Neural cell (in vitro differentiated cells): ENCODE results near the gene ADGRE2. TPM values are rescaled to one million over a fixed set of nuclear protein-coding genes. Genes with fewer than 3 reads are reported as not detected.

Source experiments
- H2AFZ ChIP-seq: fragments of 200-600, 300-800 bp; sonication (generic), shearing (Covaris generic); 2 replicates; pipeline ENCODE4 v1.6.0; 2014; ENCODE audit warnings: low read depth, mild to moderate bottlenecking, antibody characterized with exemption, low read length, moderate library complexity
- H3F3A ChIP-seq: fragments of 200-600 bp; shearing (Covaris generic); 2 replicates; pipeline ENCODE4 v1.6.1; 2016; ENCODE audit warnings: mild to moderate bottlenecking, moderate library complexity, mixed read lengths, antibody characterized with exemption, low read length; ENCODE audit not compliant: insufficient read depth, poor library complexity, severe bottlenecking
- H3K27ac ChIP-seq: fragments of 200-600, 300-800 bp; sonication (generic), shearing (Covaris generic); 2 replicates; pipeline ENCODE4 v1.5.1; 2014; ENCODE audit warnings: mild to moderate bottlenecking, low read length, moderate library complexity
- H3K27me3 ChIP-seq: fragments of 300-800, 200-600 bp; sonication (generic), shearing (Covaris generic); 2 replicates; pipeline ENCODE4 v1.6.0; 2014; ENCODE audit warnings: mild to moderate bottlenecking, low read depth, low read length, moderate library complexity; ENCODE audit not compliant: insufficient read depth
- H3K36me3 ChIP-seq: fragments of 300-800, 200-600 bp; sonication (generic), shearing (Covaris generic); 2 replicates; pipeline ENCODE4 v1.5.1; 2014; ENCODE audit warnings: mild to moderate bottlenecking, antibody characterized with exemption, low read length, moderate library complexity; ENCODE audit not compliant: insufficient read depth
- H3K4me2 ChIP-seq: fragments of 300-800, 200-600 bp; sonication (generic), shearing (Covaris generic); 2 replicates; pipeline ENCODE4 v1.6.0; 2014; ENCODE audit warnings: mild to moderate bottlenecking, low read length
- H3K4me3 ChIP-seq: fragments of 300-800, 200-600 bp; sonication (generic), shearing (Covaris generic); 2 replicates; pipeline ENCODE4 v1.5.1; 2014; ENCODE audit warnings: mild to moderate bottlenecking, low read length, moderate library complexity
- H3K79me2 ChIP-seq: fragments of 200-600 bp; shearing (Covaris generic); replicated peaks from 2 replicates; pipeline ENCODE4 v1.6.0; 2014; ENCODE audit warnings: mild to moderate bottlenecking, low read length, moderate library complexity; ENCODE audit not compliant: insufficient read depth
- H3K9ac ChIP-seq: fragments of 300-800, 200-600 bp; sonication (generic), shearing (Covaris generic); 2 replicates; pipeline ENCODE4 v1.6.1; 2016; ENCODE audit warnings: mild to moderate bottlenecking, low read length, mixed read lengths
- H3K9me2 ChIP-seq: fragments of 200-600 bp; shearing (Covaris generic); 2 replicates; pipeline ENCODE4 v1.6.1; 2016; ENCODE audit warnings: mild to moderate bottlenecking, low read length, mixed read lengths; ENCODE audit not compliant: insufficient read depth
- H3K9me3 ChIP-seq: fragments of 200-600, 300-800 bp; sonication (generic), shearing (Covaris generic); 2 replicates; pipeline ENCODE4 v1.6.1; 2016; ENCODE audit warnings: mild to moderate bottlenecking, mixed run types, low read length, moderate library complexity, mixed read lengths
- H4K20me1 ChIP-seq: fragments of 200-600 bp; shearing (Covaris generic); 2 replicates; pipeline ENCODE4 v1.6.1; 2016; ENCODE audit warnings: mild to moderate bottlenecking, mixed run types; ENCODE audit not compliant: insufficient read depth
- CTCF ChIP-seq: fragments of 450-650 bp; IDR thresholded peaks from 2 replicates; pipeline ENCODE4 v1.5.1; 2014; ENCODE audit warnings: antibody characterized with exemption, mild to moderate bottlenecking, moderate library complexity; ENCODE audit not compliant: poor library complexity, severe bottlenecking
- EP300 ChIP-seq: fragments of 450-650 bp; conservative IDR thresholded peaks from 2 replicates; pipeline ENCODE4 v1.6.1; 2014; ENCODE audit warnings: antibody characterized with exemption, mild to moderate bottlenecking, moderate library complexity; ENCODE audit not compliant: poor library complexity, severe bottlenecking
- EZH2 ChIP-seq: fragments of 200-600, 300-800 bp; shearing (Covaris generic), sonication (generic); IDR thresholded peaks from 2 replicates; pipeline ENCODE4 v1.6.1; 2014; ENCODE audit warnings: antibody characterized with exemption, low read length, borderline replicate concordance, mild to moderate bottlenecking; ENCODE audit not compliant: insufficient read depth, poor library complexity, severe bottlenecking
- MXI1 ChIP-seq: fragments of 450-650 bp; conservative IDR thresholded peaks from 2 replicates; pipeline ENCODE4 v1.6.1; 2014; ENCODE audit warnings: antibody characterized with exemption, mild to moderate bottlenecking; ENCODE audit not compliant: poor library complexity, severe bottlenecking
- POLR2AphosphoS5 ChIP-seq: IDR thresholded peaks from 2 replicates; pipeline ENCODE4 v1.6.1; 2012
- RAD21 ChIP-seq: fragments of 450-650 bp; conservative IDR thresholded peaks from 2 replicates; pipeline ENCODE4 v1.6.1; 2014; ENCODE audit warnings: antibody characterized with exemption, mild to moderate bottlenecking, moderate library complexity
- REST ChIP-seq: IDR thresholded peaks from 2 replicates; pipeline ENCODE4 v1.6.1; 2012; ENCODE audit warnings: borderline replicate concordance
- SMC3 ChIP-seq: fragments of 450-650 bp; conservative IDR thresholded peaks from 2 replicates; pipeline ENCODE4 v1.6.1; 2014; ENCODE audit warnings: antibody characterized with exemption, mild to moderate bottlenecking, moderate library complexity; ENCODE audit not compliant: poor library complexity
- TAF1 ChIP-seq: IDR thresholded peaks from 2 replicates; pipeline ENCODE4 v1.6.1; 2012; ENCODE audit warnings: low read depth
- polyA plus RNA-seq: library from polyadenylated mRNA; depleted of rRNA; stranded (reverse); fragments of >200 nt; gene quantifications from 2 replicates; pipeline ENCODE4 v1.2.3, GENCODE V29; 2014

The ADGRE2 gene
- polyA plus RNA-seq, 1 donor from 2014 or later, result not detected

GRCh38 chr19:14772467-14772866 is 5.9 kb downstream of the ADGRE2 start:
- Histone ChIP-seq H3K27ac (no peak overlapping the region), H3K79me2 (no peaks in the 10 kb centered on the region), H3F3A (no peaks in the 10 kb centered on the region), H3K4me2 (no peak overlapping the region), H3K27me3 (peaks cover 14% of the 10 kb centered on the region), H4K20me1 (no peaks in the 10 kb centered on the region), H3K36me3 (no peaks in the 10 kb centered on the region), H2AFZ (no peak overlapping the region), H3K4me3 (no peak overlapping the region), H3K9me2 (no peaks in the 10 kb centered on the region), H3K9ac (no peak overlapping the region), H3K9me3 (no peaks in the 10 kb centered on the region)
- TF ChIP-seq RAD21 (no peak), SMC3 (no peak), REST (no peak), MXI1 (no peak), CTCF (no peak), POLR2AphosphoS5 (no peak), TAF1 (no peak), EZH2 (no peak), EP300 (no peak)

GRCh38 chr19:14770944-14771839 is 7.2 kb downstream of the ADGRE2 start:
- Histone ChIP-seq H4K20me1 (no peaks in the 10 kb centered on the region), H3K27me3 (peaks cover 5% of the 10 kb centered on the region), H3K4me2 (no peak overlapping the region), H3F3A (no peaks in the 10 kb centered on the region), H2AFZ (no peak overlapping the region), H3K9me2 (no peaks in the 10 kb centered on the region), H3K27ac (no peak overlapping the region), H3K4me3 (no peak overlapping the region), H3K9me3 (no peaks in the 10 kb centered on the region), H3K79me2 (no peaks in the 10 kb centered on the region), H3K9ac (no peak overlapping the region), H3K36me3 (no peaks in the 10 kb centered on the region)
- no peak for TF ChIP-seq REST
- no peak for TF ChIP-seq SMC3
- no peak for TF ChIP-seq POLR2AphosphoS5
- TF ChIP-seq RAD21, result no peak
- TF ChIP-seq EZH2, result no peak
- TF ChIP-seq EP300, result no peak
- no peak for TF ChIP-seq CTCF
- no peak for TF ChIP-seq MXI1
- TF ChIP-seq TAF1, result no peak
